ENCODE measurements around the gene ISM1.
"Not testable (repeated sequence)": the region's sequence is repeated elsewhere in the genome, so short reads cannot be mapped to it uniquely, and the experiment has no call there.

ISM1 gene

GRCh38 chr20:13221673-13222318 is 722 bp downstream of the ISM1 start:
- peak; percentile 86 for DNase-seq

- DNase-seq = no peak
Measured at GRCh38 chr20:13222319-13222716, 1.2 kb downstream of the ISM1 start.

- no peak for DNase-seq
Measured at GRCh38 chr20:13223736-13224520, 2.9 kb downstream of the ISM1 start.

GRCh38 chr20:13226367-13226766 is 5.3 kb downstream of the ISM1 start:
- DNase-seq = no peak

- DNase-seq = no peak
Measured at GRCh38 chr20:13228771-13229170, 7.7 kb downstream of the ISM1 start.

- no peak for DNase-seq
Measured at GRCh38 chr20:13229538-13229937, 8.5 kb downstream of the ISM1 start.

GRCh38 chr20:13231031-13231752 is 10.1 kb downstream of the ISM1 start:
- DNase-seq = peak; percentile 66

- no peak for DNase-seq
Measured at GRCh38 chr20:13232999-13233398, 11.9 kb downstream of the ISM1 start.

- DNase-seq = no peak
Measured at GRCh38 chr20:13234961-13235360, 13.9 kb downstream of the ISM1 start.

GRCh38 chr20:13236360-13236759 is 15.3 kb downstream of the ISM1 start:
- DNase-seq = not testable (repeated sequence)

- DNase-seq = no peak
Measured at GRCh38 chr20:13236990-13237720, 16.1 kb downstream of the ISM1 start.

- no peak for DNase-seq
Measured at GRCh38 chr20:13238001-13238653, 17.1 kb downstream of the ISM1 start.

GRCh38 chr20:13243826-13244376 is 22.8 kb downstream of the ISM1 start:
- DNase-seq = no peak

- no peak for DNase-seq
Measured at GRCh38 chr20:13245250-13245723, 24.2 kb downstream of the ISM1 start.

GRCh38 chr20:13249118-13249797 is 28.2 kb downstream of the ISM1 start:
- DNase-seq = no peak

GRCh38 chr20:13249798-13250170 is 28.7 kb downstream of the ISM1 start:
- no peak for DNase-seq

- no peak for DNase-seq
Measured at GRCh38 chr20:13250251-13250650, 29.2 kb downstream of the ISM1 start.

GRCh38 chr20:13251106-13251903 is 30.2 kb downstream of the ISM1 start:
- DNase-seq = no peak

GRCh38 chr20:13251904-13252297 is 30.8 kb downstream of the ISM1 start:
- DNase-seq = no peak

- DNase-seq = no peak
Measured at GRCh38 chr20:13255356-13255755, 34.3 kb downstream of the ISM1 start.

GRCh38 chr20:13256606-13257005 is 35.5 kb downstream of the ISM1 start:
- no peak for DNase-seq
